ENCODE measurements around the gene AMOTL1.
"Not testable (repeated sequence)": the region's sequence is repeated elsewhere in the genome, so short reads cannot be mapped to it uniquely, and the experiment has no call there.

AMOTL1 gene

DNA sequence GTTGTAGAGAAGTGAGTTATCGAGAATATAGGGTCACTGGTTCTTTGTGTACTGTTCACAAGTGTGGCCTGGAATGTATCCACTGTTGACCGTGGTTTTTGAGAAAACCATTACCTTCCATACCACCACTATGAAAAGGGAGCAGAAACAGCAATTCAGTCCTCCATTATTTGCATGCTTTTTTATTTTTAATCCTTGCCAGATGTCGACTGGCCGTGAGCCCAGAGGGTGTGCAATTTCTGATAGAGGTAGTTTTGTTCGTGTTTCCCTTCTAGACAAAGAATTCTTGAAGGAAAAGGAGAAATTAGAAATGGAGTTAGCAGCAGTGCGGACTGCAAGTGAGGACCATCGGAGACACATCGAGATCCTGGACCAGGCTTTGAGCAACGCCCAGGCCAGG lies 81.7 kb downstream of the AMOTL1 start:
- Histone ChIP-seq H3K79me1 (replicated peaks; ENCODE audit: low read length, poor library complexity, severe bottlenecking) (peaks cover 25% of the 10 kb centered on the region), H3K36me3 (ENCODE audit: control insufficient read depth in 1 of 2, insufficient read depth in 2 of 2, low read depth in 1 of 2, low read length in 2 of 2) (peaks cover 25 to 77% of the 10 kb centered on the region in 2 experiments), H3K27ac (ENCODE audit: low read length, poor library complexity, severe bottlenecking) (no peak overlapping the region), H2BK5ac (ENCODE audit: low read depth, low read length, poor library complexity, severe bottlenecking) (no peak overlapping the region), H3K23ac (ENCODE audit: low read length in 2 of 2) (no peak overlapping the region), H3K4me3 (ENCODE audit: insufficient read depth in 1 of 2, low read depth in 1 of 2, low read length in 2 of 2) (no peak overlapping the region), H2BK120ac (ENCODE audit: low read depth, low read length) (no peak overlapping the region), H3K9me3 (ENCODE audit: control insufficient read depth, low read length) (no peaks in the 10 kb centered on the region), H2AFZ (ENCODE audit: low read depth, low read length) (no peak overlapping the region), H4K91ac (ENCODE audit: low read length) (no peak overlapping the region), H3K27me3 (ENCODE audit: control insufficient read depth in 1 of 2, insufficient read depth in 1 of 2, low read length in 2 of 2) (no peaks in the 10 kb centered on the region), H3K4ac (ENCODE audit: low read depth in 1 of 2, low read length in 2 of 2) (no peak overlapping the region), H3K4me1 (ENCODE audit: control insufficient read depth, insufficient read depth, low read depth, low read length) (peaks cover 1% of the 10 kb centered on the region), H3K4me2 (ENCODE audit: low read length, poor library complexity, severe bottlenecking) (no peak overlapping the region), H3K14ac (ENCODE audit: low read length in 2 of 2) (no peak overlapping the region), H3K9ac (ENCODE audit: low read length) (no peak overlapping the region), H2AK5ac (ENCODE audit: low read length, severe bottlenecking) (no peak overlapping the region), H2BK15ac (ENCODE audit: low read depth, poor library complexity, severe bottlenecking) (no peak overlapping the region), H2BK12ac (ENCODE audit: low read length in 2 of 2) (no peak overlapping the region), H4K8ac (ENCODE audit: low read length) (no peak overlapping the region), H3K18ac (ENCODE audit: low read depth in 1 of 2, low read length in 2 of 2) (no peak overlapping the region)
- DNase-seq = no peak
- WGBS = 94% methylated on average over 8 of the region's 9 CpGs

DNA sequence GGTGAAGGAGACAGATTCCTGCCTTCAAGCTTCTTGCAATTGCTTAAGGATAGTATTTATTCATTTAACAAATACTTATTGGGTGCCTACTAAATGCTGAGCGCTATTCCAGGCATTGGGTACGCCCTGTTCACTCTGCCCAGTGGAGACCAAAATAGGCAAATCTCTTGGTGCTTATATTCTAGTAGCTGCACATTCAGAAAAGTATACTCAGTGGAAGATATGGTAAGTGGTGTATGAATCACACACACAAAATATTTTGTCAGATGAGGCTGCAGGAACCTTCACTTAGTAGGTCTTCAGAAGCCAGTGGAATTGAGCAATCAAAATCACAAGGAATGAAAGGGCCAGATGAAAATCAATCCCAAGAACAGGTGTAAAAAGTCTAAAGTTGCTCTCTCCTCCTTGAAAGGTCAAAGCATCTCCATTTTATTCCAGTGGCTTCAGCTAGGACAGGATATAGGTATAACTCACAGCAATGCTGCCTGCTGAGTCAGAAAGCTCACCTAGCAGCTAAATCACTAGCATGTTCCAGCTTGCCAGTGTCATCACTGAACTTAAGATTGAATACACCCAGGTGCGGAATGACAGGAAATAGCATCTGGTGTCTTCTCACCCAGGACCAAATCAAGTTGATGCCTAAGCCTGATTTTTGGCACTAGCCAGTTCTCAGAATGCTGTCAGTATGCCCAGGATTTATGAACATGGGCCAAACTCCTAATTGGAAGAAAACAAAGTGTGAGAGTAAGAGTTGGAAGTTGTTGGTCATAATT lies 83.9 kb downstream of the AMOTL1 start:
- no peak overlapping the region for H2AFZ ChIP-seq (ENCODE audit: low read depth, low read length)
- peaks cover 23% of the 10 kb centered on the region for H3K79me1 ChIP-seq (replicated peaks; ENCODE audit: low read length, poor library complexity, severe bottlenecking)
- H2AK5ac ChIP-seq (ENCODE audit: low read length, severe bottlenecking) = no peak overlapping the region
- H3K23ac ChIP-seq (ENCODE audit: low read length in 2 of 2) = no peak overlapping the region
- H2BK12ac ChIP-seq (ENCODE audit: low read length in 2 of 2) = no peak overlapping the region
- no peak overlapping the region for H3K4me2 ChIP-seq (ENCODE audit: low read length, poor library complexity, severe bottlenecking)
- H2BK5ac ChIP-seq (ENCODE audit: low read depth, low read length, poor library complexity, severe bottlenecking) = no peak overlapping the region
- no peak overlapping the region for H3K4me3 ChIP-seq (ENCODE audit: insufficient read depth in 1 of 2, low read depth in 1 of 2, low read length in 2 of 2)
- no peak overlapping the region for H3K9ac ChIP-seq (ENCODE audit: low read length)
- H3K36me3 ChIP-seq (ENCODE audit: control insufficient read depth in 1 of 2, insufficient read depth in 2 of 2, low read depth in 1 of 2, low read length in 2 of 2) = peaks cover 33 to 79% of the 10 kb centered on the region in 2 experiments
- no peaks in the 10 kb centered on the region for H3K27me3 ChIP-seq (ENCODE audit: control insufficient read depth in 1 of 2, insufficient read depth in 1 of 2, low read length in 2 of 2)
- no peaks in the 10 kb centered on the region for H3K9me3 ChIP-seq (ENCODE audit: control insufficient read depth, low read length)
- H3K4ac ChIP-seq (ENCODE audit: low read depth in 1 of 2, low read length in 2 of 2) = no peak overlapping the region
- no peak overlapping the region for H2BK120ac ChIP-seq (ENCODE audit: low read depth, low read length)
- 97% methylated on average over 3 of the region's 3 CpGs for WGBS
- DNase-seq = no peak
- no peak overlapping the region for H4K91ac ChIP-seq (ENCODE audit: low read length)
- no peak overlapping the region for H4K8ac ChIP-seq (ENCODE audit: low read length)
- peaks cover 9% of the 10 kb centered on the region for H3K4me1 ChIP-seq (ENCODE audit: control insufficient read depth, insufficient read depth, low read depth, low read length)
- H3K27ac ChIP-seq (ENCODE audit: low read length, poor library complexity, severe bottlenecking) = no peak overlapping the region
- H3K14ac ChIP-seq (ENCODE audit: low read length in 2 of 2) = no peak overlapping the region
- no peak overlapping the region for H2BK15ac ChIP-seq (ENCODE audit: low read depth, poor library complexity, severe bottlenecking)
- H3K18ac ChIP-seq (ENCODE audit: low read depth in 1 of 2, low read length in 2 of 2) = no peak overlapping the region

DNA sequence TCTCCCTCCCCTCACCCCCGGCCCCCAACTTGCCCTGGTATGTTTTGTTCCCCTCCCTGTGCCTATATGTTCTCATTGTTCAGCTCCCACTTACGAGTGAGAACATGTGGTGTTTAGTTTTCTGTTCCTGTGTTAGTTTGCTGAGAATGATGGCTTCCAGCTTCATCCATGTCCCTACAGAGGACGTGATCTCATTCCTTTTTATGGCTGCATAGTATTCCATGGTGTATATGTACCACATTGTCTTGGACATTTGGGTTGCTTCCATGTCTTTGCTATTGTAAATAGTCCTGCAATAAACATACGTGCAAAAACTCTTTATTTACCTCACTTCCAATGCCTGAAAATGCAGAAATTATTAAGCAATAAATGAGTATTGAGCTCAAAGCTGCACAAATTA lies 85.1 kb downstream of the AMOTL1 start:
- H3K9ac ChIP-seq (ENCODE audit: low read length); H3K23ac ChIP-seq (ENCODE audit: low read length in 2 of 2); H3K27me3 ChIP-seq (ENCODE audit: control insufficient read depth in 1 of 2, insufficient read depth in 1 of 2, low read length in 2 of 2); H3K4me2 ChIP-seq (ENCODE audit: low read length, poor library complexity, severe bottlenecking); H3K27ac ChIP-seq (ENCODE audit: low read length, poor library complexity, severe bottlenecking); H3K14ac ChIP-seq (ENCODE audit: low read length in 2 of 2); H3K4me3 ChIP-seq (ENCODE audit: insufficient read depth in 1 of 2, low read depth in 1 of 2, low read length in 2 of 2); H2BK120ac ChIP-seq (ENCODE audit: low read depth, low read length); H2BK5ac ChIP-seq (ENCODE audit: low read depth, low read length, poor library complexity, severe bottlenecking); H2BK12ac ChIP-seq (ENCODE audit: low read length in 2 of 2); H3K18ac ChIP-seq (ENCODE audit: low read depth in 1 of 2, low read length in 2 of 2); H3K4me1 ChIP-seq (ENCODE audit: control insufficient read depth, insufficient read depth, low read depth, low read length); H2BK15ac ChIP-seq (ENCODE audit: low read depth, poor library complexity, severe bottlenecking); H4K91ac ChIP-seq (ENCODE audit: low read length); H2AFZ ChIP-seq (ENCODE audit: low read depth, low read length); H3K4ac ChIP-seq (ENCODE audit: low read depth in 1 of 2, low read length in 2 of 2); DNase-seq; H2AK5ac ChIP-seq (ENCODE audit: low read length, severe bottlenecking); H4K8ac ChIP-seq (ENCODE audit: low read length); H3K9me3 ChIP-seq (ENCODE audit: control insufficient read depth, low read length): not testable (repeated sequence)
- WGBS = 90% methylated on average over 2 of the region's 4 CpGs
- peaks cover 33 to 86% of the 10 kb centered on the region in 2 experiments for H3K36me3 ChIP-seq (ENCODE audit: control insufficient read depth in 1 of 2, insufficient read depth in 2 of 2, low read depth in 1 of 2, low read length in 2 of 2)
- peaks cover 24% of the 10 kb centered on the region for H3K79me1 ChIP-seq (replicated peaks; ENCODE audit: low read length, poor library complexity, severe bottlenecking)

DNA sequence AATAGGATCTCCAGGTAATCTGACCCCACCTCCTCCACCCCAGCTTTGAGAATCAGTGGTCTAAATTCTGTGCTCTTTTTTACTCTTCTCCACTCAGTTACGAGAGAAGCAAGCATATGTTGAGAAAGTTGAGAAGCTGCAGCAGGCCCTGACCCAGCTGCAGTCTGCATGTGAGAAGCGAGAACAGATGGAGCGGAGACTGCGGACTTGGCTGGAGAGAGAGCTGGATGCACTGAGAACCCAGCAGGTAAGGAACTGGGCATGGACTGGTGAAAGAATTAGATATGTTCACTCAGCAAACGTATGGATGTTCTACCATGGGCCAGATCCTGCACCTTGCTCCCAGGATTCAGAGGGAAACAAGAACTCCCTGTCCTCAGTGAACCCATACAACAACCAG lies 85.7 kb downstream of the AMOTL1 start:
- H2AK5ac ChIP-seq (ENCODE audit: low read length, severe bottlenecking) = no peak overlapping the region
- 100% methylated on average over 5 of the region's 5 CpGs for WGBS

More for the DNA sequence above, 85.7 kb downstream of the AMOTL1 start:
- Histone ChIP-seq H3K4me3 (ENCODE audit: insufficient read depth in 1 of 2, low read depth in 1 of 2, low read length in 2 of 2) (no peak overlapping the region), H2BK15ac (ENCODE audit: low read depth, poor library complexity, severe bottlenecking) (no peak overlapping the region), H3K36me3 (ENCODE audit: control insufficient read depth in 1 of 2, insufficient read depth in 2 of 2, low read depth in 1 of 2, low read length in 2 of 2) (peaks cover 33 to 86% of the 10 kb centered on the region in 2 experiments), H4K8ac (ENCODE audit: low read length) (no peak overlapping the region), H3K4ac (ENCODE audit: low read depth in 1 of 2, low read length in 2 of 2) (no peak overlapping the region), H2BK120ac (ENCODE audit: low read depth, low read length) (no peak overlapping the region), H3K9me3 (ENCODE audit: control insufficient read depth, low read length) (no peaks in the 10 kb centered on the region), H4K91ac (ENCODE audit: low read length) (no peak overlapping the region), H3K18ac (ENCODE audit: low read depth in 1 of 2, low read length in 2 of 2) (no peak overlapping the region), H2BK5ac (ENCODE audit: low read depth, low read length, poor library complexity, severe bottlenecking) (no peak overlapping the region), H3K27me3 (ENCODE audit: control insufficient read depth in 1 of 2, insufficient read depth in 1 of 2, low read length in 2 of 2) (no peaks in the 10 kb centered on the region), H2BK12ac (ENCODE audit: low read length in 2 of 2) (no peak overlapping the region), H3K79me1 (replicated peaks; ENCODE audit: low read length, poor library complexity, severe bottlenecking) (peaks cover 27% of the 10 kb centered on the region), H3K14ac (ENCODE audit: low read length in 2 of 2) (no peak overlapping the region), H3K4me1 (ENCODE audit: control insufficient read depth, insufficient read depth, low read depth, low read length) (peaks cover 9% of the 10 kb centered on the region), H3K27ac (ENCODE audit: low read length, poor library complexity, severe bottlenecking) (no peak overlapping the region), H2AFZ (ENCODE audit: low read depth, low read length) (no peak overlapping the region), H3K9ac (ENCODE audit: low read length) (no peak overlapping the region), H3K4me2 (ENCODE audit: low read length, poor library complexity, severe bottlenecking) (no peak overlapping the region), H3K23ac (ENCODE audit: low read length in 2 of 2) (no peak overlapping the region)
- no peak for DNase-seq
